Endothelial cell of umbilical vein (primary cell): Measurements from ENCODE around the gene PPM1N.

ENCODE experiments used
- CTCF ChIP-seq, 2 donors: IDR thresholded peaks; 1 replicate in 1 of 2; 2 replicates in 1 of 2; pipeline ENCODE4 v1.5.1; 2011; ENCODE audit warnings: low read length in 2 of 2, mild to moderate bottlenecking in 2 of 2, moderate library complexity in 2 of 2, control low read depth in 1 of 2, inconsistent platforms in 1 of 2, low read depth in 1 of 2; ENCODE audit not compliant: insufficient read depth in 1 of 2; ENCODE audit errors: extremely low read depth in 1 of 2
- EZH2 ChIP-seq: IDR thresholded peaks from 2 replicates; pipeline ENCODE4 v1.6.1; 2012; ENCODE audit warnings: borderline replicate concordance, low read depth, mild to moderate bottlenecking, moderate library complexity, low read length, inconsistent platforms; ENCODE audit not compliant: severe bottlenecking
- FOS ChIP-seq: IDR thresholded peaks from 2 replicates; pipeline ENCODE4 v1.6.1; 2011; ENCODE audit warnings: mild to moderate bottlenecking, low read length, moderate library complexity, borderline replicate concordance; ENCODE audit not compliant: insufficient read depth
- POLR2A ChIP-seq: IDR thresholded peaks from 2 replicates; pipeline ENCODE4 v1.6.1; 2012; ENCODE audit warnings: low read depth, mild to moderate bottlenecking, control low read depth, low read length
- POLR2AphosphoS5 ChIP-seq: IDR thresholded peaks from 2 replicates; pipeline ENCODE4 v1.6.1; 2012; ENCODE audit warnings: low read depth, mild to moderate bottlenecking, control low read depth, low read length, moderate library complexity; ENCODE audit not compliant: insufficient read depth

- TF ChIP-seq POLR2A (no peak), CTCF (IDR thresholded peaks at IDR 0.05; ENCODE audit: extremely low read depth in 1 of 2, insufficient read depth in 1 of 2, low read depth in 1 of 2, low read length in 2 of 2) (no peak), POLR2AphosphoS5 (no peak), FOS (no peak), EZH2 (no peak)
Measured at GRCh38 chr19:45522010-45522941, 24.0 kb downstream of the PPM1N start.
